ENCODE data around the gene ARID4B.

GRCh38 chr1:235293322-235293942 lies 34.5 kb downstream of the ARID4B start:
- TF ChIP-seq, protein P1, sequence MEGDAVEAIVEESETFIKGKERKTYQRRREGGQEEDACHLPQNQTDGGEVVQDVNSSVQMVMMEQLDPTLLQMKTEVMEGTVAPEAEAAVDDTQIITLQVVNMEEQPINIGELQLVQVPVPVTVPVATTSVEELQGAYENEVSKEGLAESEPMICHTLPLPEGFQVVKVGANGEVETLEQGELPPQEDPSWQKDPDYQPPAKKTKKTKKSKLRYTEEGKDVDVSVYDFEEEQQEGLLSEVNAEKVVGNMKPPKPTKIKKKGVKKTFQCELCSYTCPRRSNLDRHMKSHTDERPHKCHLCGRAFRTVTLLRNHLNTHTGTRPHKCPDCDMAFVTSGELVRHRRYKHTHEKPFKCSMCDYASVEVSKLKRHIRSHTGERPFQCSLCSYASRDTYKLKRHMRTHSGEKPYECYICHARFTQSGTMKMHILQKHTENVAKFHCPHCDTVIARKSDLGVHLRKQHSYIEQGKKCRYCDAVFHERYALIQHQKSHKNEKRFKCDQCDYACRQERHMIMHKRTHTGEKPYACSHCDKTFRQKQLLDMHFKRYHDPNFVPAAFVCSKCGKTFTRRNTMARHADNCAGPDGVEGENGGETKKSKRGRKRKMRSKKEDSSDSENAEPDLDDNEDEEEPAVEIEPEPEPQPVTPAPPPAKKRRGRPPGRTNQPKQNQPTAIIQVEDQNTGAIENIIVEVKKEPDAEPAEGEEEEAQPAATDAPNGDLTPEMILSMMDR (IDR thresholded peaks at IDR 0.05) = no peak
- TF ChIP-seq POLR2A (IDR thresholded peaks at IDR 0.05) (no peak), POLR2AphosphoS5 (IDR thresholded peaks at IDR 0.05) (no peak)

Measured in gastroesophageal sphincter (tissue), 3 donors.